ENCODE data around the gene SULT1B1.

The SULT1B1 gene

GRCh38 chr4:69701696-69702095, 58.7 kb downstream of the SULT1B1 start:
- no peak for FAIRE-seq
- no peak for DNase-seq (ENCODE audit: insufficient read length, low spot score)
- TF ChIP-seq POLR2A (IDR thresholded peaks at IDR 0.05; ENCODE audit: low read depth, low read length): no peak

GRCh38 chr4:69697536-69698242, 62.7 kb downstream of the SULT1B1 start:
- FAIRE-seq: no peak
- TF ChIP-seq POLR2A (IDR thresholded peaks at IDR 0.05; ENCODE audit: low read depth, low read length): no peak
- DNase-seq (ENCODE audit: insufficient read length, low spot score): no peak

GRCh38 chr4:69689599-69689998, 70.8 kb downstream of the SULT1B1 start:
- no peak for DNase-seq (ENCODE audit: insufficient read length, low spot score)

GRCh38 chr4:69684804-69685203, 75.6 kb downstream of the SULT1B1 start:
- DNase-seq (ENCODE audit: insufficient read length, low spot score) (no peak), FAIRE-seq (no peak)
- no peak for TF ChIP-seq POLR2A (IDR thresholded peaks at IDR 0.05; ENCODE audit: low read depth, low read length)

More at GRCh38 chr4:69689599-69689998, 70.8 kb downstream of the SULT1B1 start:
- TF ChIP-seq POLR2A (IDR thresholded peaks at IDR 0.05; ENCODE audit: low read depth, low read length): no peak
- no peak for FAIRE-seq
